ENCODE measurements around the gene CAMKK2.

The CAMKK2 gene

DNA sequence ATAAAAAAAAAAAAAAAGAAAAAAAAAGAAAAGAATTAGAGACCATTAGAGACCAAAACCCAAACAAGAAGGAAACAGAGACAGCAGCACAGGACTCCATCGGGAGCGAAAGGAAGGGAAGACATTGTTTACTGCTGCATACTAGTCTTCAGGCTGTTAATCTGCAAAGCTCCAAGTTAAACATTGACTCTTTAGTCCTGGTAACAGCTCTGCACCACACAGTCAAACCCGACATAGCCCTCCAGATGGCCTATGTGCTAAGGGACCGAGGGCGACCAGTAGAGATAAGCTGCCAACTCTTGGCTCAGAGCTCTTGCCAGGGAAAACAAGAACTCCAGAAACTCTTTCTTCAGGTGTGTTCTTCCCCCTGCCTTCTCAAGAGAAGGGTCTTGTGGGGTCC is 78.7 kb downstream of the CAMKK2 start:
- TF ChIP-seq, protein P1, sequence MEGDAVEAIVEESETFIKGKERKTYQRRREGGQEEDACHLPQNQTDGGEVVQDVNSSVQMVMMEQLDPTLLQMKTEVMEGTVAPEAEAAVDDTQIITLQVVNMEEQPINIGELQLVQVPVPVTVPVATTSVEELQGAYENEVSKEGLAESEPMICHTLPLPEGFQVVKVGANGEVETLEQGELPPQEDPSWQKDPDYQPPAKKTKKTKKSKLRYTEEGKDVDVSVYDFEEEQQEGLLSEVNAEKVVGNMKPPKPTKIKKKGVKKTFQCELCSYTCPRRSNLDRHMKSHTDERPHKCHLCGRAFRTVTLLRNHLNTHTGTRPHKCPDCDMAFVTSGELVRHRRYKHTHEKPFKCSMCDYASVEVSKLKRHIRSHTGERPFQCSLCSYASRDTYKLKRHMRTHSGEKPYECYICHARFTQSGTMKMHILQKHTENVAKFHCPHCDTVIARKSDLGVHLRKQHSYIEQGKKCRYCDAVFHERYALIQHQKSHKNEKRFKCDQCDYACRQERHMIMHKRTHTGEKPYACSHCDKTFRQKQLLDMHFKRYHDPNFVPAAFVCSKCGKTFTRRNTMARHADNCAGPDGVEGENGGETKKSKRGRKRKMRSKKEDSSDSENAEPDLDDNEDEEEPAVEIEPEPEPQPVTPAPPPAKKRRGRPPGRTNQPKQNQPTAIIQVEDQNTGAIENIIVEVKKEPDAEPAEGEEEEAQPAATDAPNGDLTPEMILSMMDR (IDR thresholded peaks at IDR 0.05; ENCODE audit: low read depth, low read length, missing control alignments), result no peak
- Histone ChIP-seq H3K36me3 (replicated peaks) (no peaks in the 10 kb centered on the region), H3K27ac (no peak overlapping the region), H3K4me3 (ENCODE audit: low read depth, low read length) (no peak overlapping the region), H3K27me3 (replicated peaks) (no peaks in the 10 kb centered on the region)
- no peak for DNase-seq
- in situ Hi-C loops (cut with HindIII; ENCODE audit: low pct_ligation_motif_present, low sequenced_read_pairs), result no loop called here

DNA sequence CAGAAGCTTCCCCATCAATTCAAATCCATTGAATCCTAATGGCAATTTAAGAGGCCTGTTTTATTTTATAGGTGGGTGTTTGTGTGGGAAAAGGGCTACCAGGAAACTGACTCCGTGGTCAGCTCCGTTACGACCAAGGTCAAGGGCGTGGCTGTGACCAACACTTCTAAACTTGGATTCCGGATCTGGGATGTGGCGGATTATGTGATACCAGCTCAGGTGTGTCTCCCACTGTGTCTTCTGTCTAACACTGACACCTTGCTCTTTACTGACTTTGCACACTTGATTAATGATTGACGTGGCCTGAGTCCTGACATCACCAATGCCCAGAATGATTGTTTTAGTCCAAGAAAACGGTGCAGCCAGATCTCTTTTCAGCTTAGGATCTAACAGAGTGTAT is 79.4 kb downstream of the CAMKK2 start:
- in situ Hi-C loops (cut with HindIII; ENCODE audit: low pct_ligation_motif_present, low sequenced_read_pairs), result no loop called here
- Histone ChIP-seq H3K4me3 (ENCODE audit: low read depth, low read length) (no peak overlapping the region), H3K27ac (no peak overlapping the region), H3K27me3 (replicated peaks) (no peaks in the 10 kb centered on the region), H3K36me3 (replicated peaks) (no peaks in the 10 kb centered on the region)
- DNase-seq, result no peak
- TF ChIP-seq, protein P1 (IDR thresholded peaks at IDR 0.05; ENCODE audit: low read depth, low read length, missing control alignments), result no peak

GRCh38 chr12:121216102-121216501 is 80.4 kb downstream of the CAMKK2 start:
- no peak for DNase-seq
- no peak overlapping the region for H3K4me3 ChIP-seq (ENCODE audit: low read depth, low read length)
- H3K27ac ChIP-seq, result no peak overlapping the region
- no peaks in the 10 kb centered on the region for H3K36me3 ChIP-seq (replicated peaks)
- H3K27me3 ChIP-seq (replicated peaks), result no peaks in the 10 kb centered on the region
- in situ Hi-C loops (cut with HindIII; ENCODE audit: low pct_ligation_motif_present, low sequenced_read_pairs), result no loop called here
- TF ChIP-seq, protein P1 (IDR thresholded peaks at IDR 0.05; ENCODE audit: low read depth, low read length, missing control alignments), result no peak

- Histone ChIP-seq H3K27me3 (replicated peaks) (no peaks in the 10 kb centered on the region), H3K27ac (peak overlapping the region; percentile 48), H3K36me3 (replicated peaks) (no peaks in the 10 kb centered on the region), H3K4me3 (ENCODE audit: low read depth, low read length) (no peak overlapping the region)
- peak; percentile 89 for DNase-seq
- TF ChIP-seq, protein P1 (IDR thresholded peaks at IDR 0.05; ENCODE audit: low read depth, low read length, missing control alignments), result no peak
- in situ Hi-C loops (cut with HindIII; ENCODE audit: low pct_ligation_motif_present, low sequenced_read_pairs), result no loop called here
Observed at GRCh38 chr12:121214855-121215745, 81.4 kb downstream of the CAMKK2 start.

DNA sequence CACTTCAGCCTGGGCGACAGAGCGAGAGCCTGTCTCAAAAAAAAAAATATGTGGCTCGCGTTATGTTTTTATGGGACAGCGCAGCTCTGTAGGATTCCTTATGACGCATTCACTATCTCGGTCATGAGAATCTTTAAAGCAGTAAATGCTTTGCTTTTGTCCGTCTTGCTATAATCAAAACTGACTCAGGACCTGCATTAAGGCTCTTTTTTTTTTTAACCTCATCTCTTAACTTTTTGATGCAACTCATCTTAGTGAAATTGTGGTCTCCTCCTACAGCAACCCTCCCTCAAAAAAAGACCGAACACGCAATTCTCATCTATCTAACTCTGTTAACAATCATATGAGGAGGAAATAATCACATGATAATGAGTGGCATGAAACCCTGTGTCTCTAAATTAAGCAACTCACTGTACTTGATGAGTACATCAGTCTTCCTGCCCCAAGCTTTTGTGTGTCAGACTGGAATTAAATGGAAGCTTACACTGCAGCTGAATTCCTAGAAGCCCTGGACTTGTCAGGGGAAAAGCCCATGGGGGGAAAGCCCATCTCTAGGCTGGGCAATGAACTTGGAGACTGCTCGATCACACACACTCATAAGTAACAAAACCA is 82.2 kb downstream of the CAMKK2 start:
- in situ Hi-C loops (cut with HindIII; ENCODE audit: low pct_ligation_motif_present, low sequenced_read_pairs), result no loop called here
- TF ChIP-seq, protein P1 (IDR thresholded peaks at IDR 0.05; ENCODE audit: low read depth, low read length, missing control alignments), result no peak
- no peaks in the 10 kb centered on the region for H3K27me3 ChIP-seq (replicated peaks)
- no peaks in the 10 kb centered on the region for H3K36me3 ChIP-seq (replicated peaks)
- no peak overlapping the region for H3K4me3 ChIP-seq (ENCODE audit: low read depth, low read length)
- peak; percentile 20 for DNase-seq
- H3K27ac ChIP-seq, result peak overlapping the region; percentile 48

Data from brain microvascular endothelial cell (primary cell).